ENCODE results near the gene ISG20L2.

ISG20L2 gene

GRCh38 chr1:156717351-156717750, 11.2 kb downstream of the ISG20L2 start:
- no peak overlapping the region for H3K9ac ChIP-seq (ENCODE audit: low read length)
- DNase-seq: no peak

GRCh38 chr1:156714830-156715229, 13.7 kb downstream of the ISG20L2 start:
- Histone ChIP-seq H3K9me2 (replicated peaks; ENCODE audit: insufficient read depth, low read length) (no peaks in the 10 kb centered on the region), H3K27me3 (replicated peaks; ENCODE audit: insufficient read depth, low read length) (no peaks in the 10 kb centered on the region), H3K9ac (ENCODE audit: low read length) (no peak overlapping the region), H3K4me3 (ENCODE audit: low read length) (no peak overlapping the region), H2AFZ (ENCODE audit: low read length) (no peak overlapping the region), H3K4me2 (ENCODE audit: low read depth, low read length) (no peak overlapping the region), H3K36me3 (replicated peaks; ENCODE audit: insufficient read depth, low read length) (no peaks in the 10 kb centered on the region), H3K79me2 (ENCODE audit: low read length) (no peaks in the 10 kb centered on the region), H3K9me3 (replicated peaks; ENCODE audit: insufficient read depth, low read length) (no peaks in the 10 kb centered on the region), H3K4me1 (ENCODE audit: low read length) (no peaks in the 10 kb centered on the region), H3K27ac (ENCODE audit: low read length) (no peak overlapping the region), H4K20me1 (ENCODE audit: insufficient read depth, low read length) (no peaks in the 10 kb centered on the region), H3F3A (ENCODE audit: insufficient read depth, low read length) (0 out of 2 replicates have a peak, but pooled peaks cover 3% of the 10 kb centered on the region)
- TF ChIP-seq EZH2 (optimal IDR thresholded peaks at IDR 0.05; ENCODE audit: low read depth, low read length) (no peak), EZH2phosphoT487 (IDR thresholded peaks at IDR 0.05; ENCODE audit: low read length) (no peak)
- TF ChIP-seq, protein P1, sequence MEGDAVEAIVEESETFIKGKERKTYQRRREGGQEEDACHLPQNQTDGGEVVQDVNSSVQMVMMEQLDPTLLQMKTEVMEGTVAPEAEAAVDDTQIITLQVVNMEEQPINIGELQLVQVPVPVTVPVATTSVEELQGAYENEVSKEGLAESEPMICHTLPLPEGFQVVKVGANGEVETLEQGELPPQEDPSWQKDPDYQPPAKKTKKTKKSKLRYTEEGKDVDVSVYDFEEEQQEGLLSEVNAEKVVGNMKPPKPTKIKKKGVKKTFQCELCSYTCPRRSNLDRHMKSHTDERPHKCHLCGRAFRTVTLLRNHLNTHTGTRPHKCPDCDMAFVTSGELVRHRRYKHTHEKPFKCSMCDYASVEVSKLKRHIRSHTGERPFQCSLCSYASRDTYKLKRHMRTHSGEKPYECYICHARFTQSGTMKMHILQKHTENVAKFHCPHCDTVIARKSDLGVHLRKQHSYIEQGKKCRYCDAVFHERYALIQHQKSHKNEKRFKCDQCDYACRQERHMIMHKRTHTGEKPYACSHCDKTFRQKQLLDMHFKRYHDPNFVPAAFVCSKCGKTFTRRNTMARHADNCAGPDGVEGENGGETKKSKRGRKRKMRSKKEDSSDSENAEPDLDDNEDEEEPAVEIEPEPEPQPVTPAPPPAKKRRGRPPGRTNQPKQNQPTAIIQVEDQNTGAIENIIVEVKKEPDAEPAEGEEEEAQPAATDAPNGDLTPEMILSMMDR (IDR thresholded peaks at IDR 0.05; ENCODE audit: low read length): no peak
- no peak for DNase-seq

More at GRCh38 chr1:156717351-156717750, 11.2 kb downstream of the ISG20L2 start:
- H2AFZ ChIP-seq (ENCODE audit: low read length): no peak overlapping the region
- peaks cover 13% of the 10 kb centered on the region for H3K79me2 ChIP-seq (ENCODE audit: low read length)
- no peak overlapping the region for H3K4me3 ChIP-seq (ENCODE audit: low read length)
- H3K27me3 ChIP-seq (replicated peaks; ENCODE audit: insufficient read depth, low read length): no peaks in the 10 kb centered on the region
- peaks cover 5% of the 10 kb centered on the region; the same call in 1 of the 2 replicates for H3K36me3 ChIP-seq (replicated peaks; ENCODE audit: insufficient read depth, low read length)
- no peaks in the 10 kb centered on the region for H3K9me2 ChIP-seq (replicated peaks; ENCODE audit: insufficient read depth, low read length)
- H3K27ac ChIP-seq (ENCODE audit: low read length): no peak overlapping the region
- no peaks in the 10 kb centered on the region for H3K9me3 ChIP-seq (replicated peaks; ENCODE audit: insufficient read depth, low read length)
- H3K4me1 ChIP-seq (ENCODE audit: low read length): no peaks in the 10 kb centered on the region
- TF ChIP-seq, protein P1 (IDR thresholded peaks at IDR 0.05; ENCODE audit: low read length): no peak
- TF ChIP-seq EZH2phosphoT487 (IDR thresholded peaks at IDR 0.05; ENCODE audit: low read length): no peak
- TF ChIP-seq EZH2 (optimal IDR thresholded peaks at IDR 0.05; ENCODE audit: low read depth, low read length): no peak
- no peaks in the 10 kb centered on the region for H4K20me1 ChIP-seq (ENCODE audit: insufficient read depth, low read length)
- no peak overlapping the region for H3K4me2 ChIP-seq (ENCODE audit: low read depth, low read length)
- H3F3A ChIP-seq (ENCODE audit: insufficient read depth, low read length): 0 out of 2 replicates have a peak, but pooled peaks cover 11% of the 10 kb centered on the region

DNA sequence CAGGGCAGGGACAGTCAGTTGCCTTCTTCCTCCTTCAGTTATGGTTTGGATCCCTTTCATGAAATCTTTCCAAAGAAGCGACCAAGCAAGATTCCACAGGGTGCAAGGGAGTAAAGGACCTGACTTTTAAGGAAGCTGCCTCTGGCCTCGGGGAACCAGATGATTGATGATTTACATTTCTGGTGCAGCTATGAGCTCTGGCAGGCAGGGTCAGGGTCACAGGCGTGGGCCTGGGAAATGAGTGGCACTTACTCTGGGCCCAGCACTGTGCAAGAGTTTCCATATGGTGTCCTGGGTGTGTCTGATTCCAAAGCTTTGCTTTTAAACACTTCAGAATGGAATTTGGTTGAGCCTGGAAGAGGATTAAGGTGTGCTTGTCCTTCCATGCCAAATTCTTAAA, 15.9 kb downstream of the ISG20L2 start:
- H3K27me3 ChIP-seq (replicated peaks; ENCODE audit: insufficient read depth, low read length): 0 out of 2 replicates have a peak, but pooled peaks cover 7% of the 10 kb centered on the region
- no peak for DNase-seq
- H3K9me2 ChIP-seq (replicated peaks; ENCODE audit: insufficient read depth, low read length): no peaks in the 10 kb centered on the region
- no peak overlapping the region for H3K4me2 ChIP-seq (ENCODE audit: low read depth, low read length)
- no peak overlapping the region for H3K9ac ChIP-seq (ENCODE audit: low read length)
- H3K27ac ChIP-seq (ENCODE audit: low read length): no peak overlapping the region
- H3K79me2 ChIP-seq (ENCODE audit: low read length): no peaks in the 10 kb centered on the region
- no peak overlapping the region for H2AFZ ChIP-seq (ENCODE audit: low read length)
- TF ChIP-seq EZH2 (optimal IDR thresholded peaks at IDR 0.05; ENCODE audit: low read depth, low read length) (no peak), EZH2phosphoT487 (IDR thresholded peaks at IDR 0.05; ENCODE audit: low read length) (no peak)
- TF ChIP-seq, protein P1 (IDR thresholded peaks at IDR 0.05; ENCODE audit: low read length): no peak
- H4K20me1 ChIP-seq (ENCODE audit: insufficient read depth, low read length): no peaks in the 10 kb centered on the region
- no peaks in the 10 kb centered on the region for H3K9me3 ChIP-seq (replicated peaks; ENCODE audit: insufficient read depth, low read length)
- no peaks in the 10 kb centered on the region for H3F3A ChIP-seq (ENCODE audit: insufficient read depth, low read length)
- H3K4me1 ChIP-seq (ENCODE audit: low read length): no peaks in the 10 kb centered on the region
- H3K36me3 ChIP-seq (replicated peaks; ENCODE audit: insufficient read depth, low read length): no peaks in the 10 kb centered on the region
- H3K4me3 ChIP-seq (ENCODE audit: low read length): no peak overlapping the region

All from MM.1S (cell line).